D721Med (cell line): ENCODE measurements around the gene USP34.

Experiments used
- DNase-seq: peaks from one replicate; pipeline ENCODE4 v3.0.0; 2011; ENCODE audit warnings: low spot score; ENCODE audit not compliant: insufficient read length
- FAIRE-seq: peaks from 2 replicates; lab custom pipeline; 2011; peaks lifted over from hg19 to GRCh38; lab: Jason Lieb, UNC
- TF ChIP-seq, protein P1 (sequence below): IDR thresholded peaks from 2 replicates; pipeline ENCODE4 v1.5.1; 2012; ENCODE audit warnings: mild to moderate bottlenecking, control low read depth; ENCODE audit not compliant: insufficient read depth; ENCODE audit errors: missing control alignments

The USP34 gene

DNA sequence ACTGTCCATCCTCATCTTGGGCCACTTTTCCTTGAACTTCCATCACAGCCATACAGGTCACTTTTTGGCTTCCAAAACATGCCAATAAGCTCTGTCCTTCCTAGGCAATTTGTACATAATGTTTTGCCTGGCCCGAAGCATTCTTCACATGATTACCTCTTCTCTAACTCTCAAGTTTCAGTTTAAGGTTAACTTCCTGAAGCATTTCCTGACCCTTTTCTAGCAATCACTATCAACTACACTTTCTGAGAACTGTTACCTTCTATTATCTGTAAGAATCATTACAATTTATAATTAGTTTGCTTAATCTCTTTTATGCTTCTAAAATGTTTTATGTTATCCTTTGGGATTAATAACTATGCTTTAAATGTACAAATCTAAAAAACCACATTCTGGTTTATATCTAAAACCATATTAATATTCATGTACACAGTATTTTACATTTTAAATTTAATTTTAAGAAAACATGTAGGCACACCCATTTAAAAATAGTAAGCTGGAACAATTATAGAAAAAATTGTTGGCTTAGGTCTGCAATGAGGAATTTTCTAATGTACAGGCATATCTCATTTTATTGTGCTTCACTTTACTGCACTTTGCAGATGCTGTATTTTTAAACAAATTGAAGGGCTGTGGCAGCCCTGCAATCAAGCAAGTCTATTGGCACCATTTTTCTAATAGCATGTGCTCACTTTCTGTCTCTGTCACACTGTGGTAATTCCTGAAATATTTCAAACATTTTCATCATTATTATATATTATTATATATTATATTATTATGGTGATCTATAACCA lies 232.5 kb downstream of the USP34 start:
- FAIRE-seq (no peak), DNase-seq (no peak)
- TF ChIP-seq, protein P1, sequence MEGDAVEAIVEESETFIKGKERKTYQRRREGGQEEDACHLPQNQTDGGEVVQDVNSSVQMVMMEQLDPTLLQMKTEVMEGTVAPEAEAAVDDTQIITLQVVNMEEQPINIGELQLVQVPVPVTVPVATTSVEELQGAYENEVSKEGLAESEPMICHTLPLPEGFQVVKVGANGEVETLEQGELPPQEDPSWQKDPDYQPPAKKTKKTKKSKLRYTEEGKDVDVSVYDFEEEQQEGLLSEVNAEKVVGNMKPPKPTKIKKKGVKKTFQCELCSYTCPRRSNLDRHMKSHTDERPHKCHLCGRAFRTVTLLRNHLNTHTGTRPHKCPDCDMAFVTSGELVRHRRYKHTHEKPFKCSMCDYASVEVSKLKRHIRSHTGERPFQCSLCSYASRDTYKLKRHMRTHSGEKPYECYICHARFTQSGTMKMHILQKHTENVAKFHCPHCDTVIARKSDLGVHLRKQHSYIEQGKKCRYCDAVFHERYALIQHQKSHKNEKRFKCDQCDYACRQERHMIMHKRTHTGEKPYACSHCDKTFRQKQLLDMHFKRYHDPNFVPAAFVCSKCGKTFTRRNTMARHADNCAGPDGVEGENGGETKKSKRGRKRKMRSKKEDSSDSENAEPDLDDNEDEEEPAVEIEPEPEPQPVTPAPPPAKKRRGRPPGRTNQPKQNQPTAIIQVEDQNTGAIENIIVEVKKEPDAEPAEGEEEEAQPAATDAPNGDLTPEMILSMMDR: no peak

DNA sequence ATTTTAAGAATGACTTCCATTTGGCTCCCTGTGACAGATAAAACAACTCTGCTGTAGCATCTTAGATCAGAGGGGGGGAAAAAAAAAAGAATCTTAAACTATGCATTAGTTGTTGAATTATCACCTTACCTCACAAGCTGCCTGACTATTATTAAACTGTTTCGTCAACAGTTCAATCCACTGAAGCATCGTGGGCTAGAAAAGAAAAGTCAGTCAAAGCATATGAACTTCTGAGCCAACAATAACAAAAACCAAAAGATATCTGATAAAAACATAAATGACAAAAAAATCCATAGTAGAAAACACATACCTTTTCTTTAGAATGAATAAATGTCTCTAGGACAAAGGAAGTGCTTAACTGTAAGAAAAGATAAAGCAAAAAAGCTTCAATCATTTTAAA lies 235.2 kb downstream of the USP34 start:
- no peak for FAIRE-seq
- DNase-seq: no peak
- TF ChIP-seq, protein P1: no peak

DNA sequence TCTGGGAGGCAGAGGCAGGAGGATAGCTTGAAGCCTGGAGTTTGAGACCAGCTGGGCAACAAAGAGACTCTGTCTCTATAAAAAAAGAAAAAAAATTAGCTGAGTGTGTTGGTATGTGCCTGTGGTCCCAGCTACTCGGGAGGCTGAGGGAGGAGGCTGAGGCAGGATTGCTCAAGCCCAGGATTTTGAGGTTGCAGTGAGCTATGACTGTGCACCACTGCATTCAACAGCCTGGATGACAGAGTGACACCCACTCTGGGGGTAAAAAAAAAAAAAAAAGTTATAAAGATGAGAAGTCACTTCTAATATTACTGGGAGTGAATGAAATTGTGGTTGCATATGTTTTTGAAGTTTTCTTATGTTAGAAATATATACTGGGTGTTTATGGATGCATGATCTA lies 237.3 kb downstream of the USP34 start:
- FAIRE-seq: no peak
- TF ChIP-seq, protein P1: no peak
- DNase-seq: no peak

DNA sequence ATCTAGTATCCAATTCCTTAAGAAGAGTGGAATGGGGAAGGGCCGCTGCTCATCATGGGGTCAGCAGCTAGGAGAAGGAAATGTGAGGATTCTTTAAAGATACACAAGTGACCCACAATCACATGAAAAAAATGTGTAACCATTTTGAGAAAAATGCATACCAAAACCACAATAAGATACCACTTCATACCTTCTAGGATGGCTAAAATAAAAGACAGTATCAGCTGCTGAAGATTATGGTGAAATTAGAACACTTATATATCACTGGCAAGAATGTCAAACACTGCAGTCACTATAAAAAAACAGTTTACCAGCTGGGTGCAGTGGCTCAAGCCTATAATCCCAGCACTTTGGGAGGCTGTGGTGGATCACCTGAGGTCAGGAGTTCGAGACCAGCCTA lies 241.0 kb downstream of the USP34 start:
- FAIRE-seq (no peak), DNase-seq (no peak)
- TF ChIP-seq, protein P1: no peak

DNA sequence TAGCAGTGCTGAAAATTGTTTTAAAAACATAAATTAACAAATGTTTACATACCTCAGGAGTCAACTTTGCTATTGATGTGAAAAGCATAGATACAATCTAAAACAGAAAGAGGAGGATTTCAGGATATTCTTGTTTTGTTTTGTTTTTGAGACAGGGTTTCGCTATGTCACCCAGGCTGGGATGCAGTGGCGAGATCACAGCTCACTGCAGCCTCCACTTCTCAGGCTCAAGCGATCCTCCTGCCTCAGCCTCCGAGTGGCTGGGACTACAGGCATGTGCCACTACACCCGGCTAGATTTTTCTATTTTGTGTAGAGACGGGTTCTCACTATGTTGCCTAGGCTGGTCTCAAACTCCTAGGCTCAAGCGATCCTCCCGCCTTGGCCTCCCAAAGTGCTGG lies 248.3 kb downstream of the USP34 start:
- FAIRE-seq: no peak
- TF ChIP-seq, protein P1: no peak
- no peak for DNase-seq

DNA sequence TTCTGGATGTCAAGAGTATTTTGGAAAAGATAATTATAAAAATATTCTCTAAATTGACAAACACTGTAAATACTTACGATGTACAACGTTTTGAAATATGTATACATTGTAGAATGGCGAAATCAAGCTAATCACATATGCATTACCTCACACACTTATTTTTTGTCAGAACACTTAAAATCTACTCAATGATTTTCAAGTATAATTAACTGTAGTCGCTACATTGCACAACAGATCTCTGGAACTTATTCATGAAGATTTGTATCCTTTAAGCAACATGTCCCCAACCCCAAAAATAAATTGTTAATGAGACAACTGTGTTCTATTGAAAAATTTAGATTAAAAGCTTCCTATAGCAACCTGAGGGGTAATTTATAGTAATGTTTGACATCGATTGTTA lies 249.1 kb downstream of the USP34 start:
- FAIRE-seq: no peak
- TF ChIP-seq, protein P1: no peak

DNA sequence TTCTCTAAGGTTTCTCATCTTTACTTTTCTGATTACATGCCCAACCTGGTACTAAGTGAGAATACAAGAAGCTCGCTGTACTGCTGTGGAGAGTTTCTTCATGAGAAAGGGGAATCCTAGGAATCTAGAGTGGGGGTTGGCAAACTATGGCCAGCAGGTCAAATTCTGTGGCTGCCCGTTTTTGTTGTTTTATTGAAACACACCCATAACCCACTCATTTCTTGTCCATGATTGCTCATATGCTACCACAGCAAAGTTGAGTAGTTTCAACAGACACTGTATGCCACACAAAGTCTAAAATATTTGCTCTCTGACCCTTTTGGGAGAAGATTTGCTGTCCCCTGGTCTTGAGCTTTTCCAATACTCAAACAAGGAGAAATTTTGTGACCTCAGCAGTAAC lies 250.1 kb downstream of the USP34 start:
- TF ChIP-seq, protein P1: no peak
- FAIRE-seq (no peak), DNase-seq (no peak)

More for the DNA sequence above, 249.1 kb downstream of the USP34 start:
- no peak for DNase-seq
